Immature natural killer cell (primary cell): Measurements from ENCODE around the gene RFX3. TPM values are rescaled to one million over a fixed set of nuclear protein-coding genes. Genes with fewer than 3 reads are reported as not detected.
"Not testable (repeated sequence)": the region's sequence is repeated elsewhere in the genome, so short reads cannot be mapped to it uniquely, and the experiment has no call there.

Experiments
- DNase-seq, 3 donors: peaks; one replicate each; pipeline ENCODE4 v3.0.0; 2022; ENCODE audit warnings: mixed read lengths in 1 of 3
- H3K27ac Mint-ChIP-seq, 6 donors: one replicate each; pipeline ENCODE4 v1.8.0; 2020; ENCODE audit warnings: mixed read lengths in 6 of 6, mild to moderate bottlenecking in 5 of 6, inconsistent platforms in 4 of 6, moderate library complexity in 3 of 6
- H3K27me3 Mint-ChIP-seq, 3 donors: one replicate each; pipeline ENCODE4 v1.8.0; 2020 to 2021; ENCODE audit warnings: low read depth in 3 of 3, mild to moderate bottlenecking in 3 of 3, mixed read lengths in 3 of 3, moderate library complexity in 3 of 3, inconsistent platforms in 1 of 3
- H3K36me3 Mint-ChIP-seq, 3 donors: one replicate each; pipeline ENCODE4 v1.8.0; 2020; ENCODE audit warnings: mixed read lengths in 3 of 3, inconsistent platforms in 2 of 3, mild to moderate bottlenecking in 2 of 3
- H3K4me1 Mint-ChIP-seq, 2 donors: one replicate each; pipeline ENCODE4 v1.8.0; 2020; ENCODE audit warnings: inconsistent platforms in 2 of 2, mild to moderate bottlenecking in 2 of 2, mixed read lengths in 2 of 2, moderate library complexity in 1 of 2
- H3K4me3 Mint-ChIP-seq, 5 donors: one replicate each; pipeline ENCODE4 v1.8.0; 2020; ENCODE audit warnings: mild to moderate bottlenecking in 5 of 5, mixed read lengths in 5 of 5, inconsistent platforms in 3 of 5, moderate library complexity in 3 of 5
- H3K9me3 Mint-ChIP-seq, 6 donors: one replicate each; pipeline ENCODE4 v1.8.0; 2020; ENCODE audit warnings: mild to moderate bottlenecking in 6 of 6, mixed read lengths in 6 of 6, inconsistent platforms in 4 of 6, moderate library complexity in 3 of 6
- polyA plus RNA-seq, 3 donors: library from polyadenylated mRNA; unstranded; fragments of 300-500 nt; fragmentation: Illumina TruSeq; gene quantifications; one replicate each; pipeline ENCODE4 v1.2.3, GENCODE V29; 2021

The RFX3 gene
- polyA plus RNA-seq, 3 donors from 2014 or later: 4.5 to 6.5 (median 4.5) TPM

DNA sequence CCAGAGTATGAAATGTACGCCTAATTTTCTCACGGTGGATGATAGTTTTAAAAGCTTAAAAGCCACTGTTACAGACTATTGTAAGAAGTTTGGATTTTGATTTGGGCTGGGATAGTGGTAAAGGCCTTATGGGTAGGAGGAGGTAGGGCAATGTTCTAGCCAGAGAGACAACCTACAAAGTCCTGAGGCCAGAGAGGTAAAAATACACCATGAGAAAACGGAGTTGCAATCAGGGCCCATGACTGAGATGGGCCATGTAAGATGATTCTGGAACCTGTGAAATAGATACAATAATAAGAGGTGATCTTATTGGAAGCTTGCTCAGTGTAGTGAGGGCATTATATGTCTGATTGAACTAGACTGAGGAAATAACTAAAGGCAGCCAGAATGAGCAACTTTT lies 188.8 kb downstream of the RFX3 start:
- peak overlapping the region in 1 of 6 donors; percentile 8 for H3K27ac Mint-ChIP-seq
- H3K36me3 Mint-ChIP-seq: peaks cover 0 to 2% (median 0%) of the 10 kb centered on the region in 3 donors
- no peaks in the 10 kb centered on the region for H3K27me3 Mint-ChIP-seq
- DNase-seq: no peak
- peaks cover 0 to 2% (median 0%) of the 10 kb centered on the region in 6 donors for H3K9me3 Mint-ChIP-seq
- H3K4me3 Mint-ChIP-seq: no peak overlapping the region
- peaks cover 0 to 6% of the 10 kb centered on the region in 2 donors for H3K4me1 Mint-ChIP-seq

DNA sequence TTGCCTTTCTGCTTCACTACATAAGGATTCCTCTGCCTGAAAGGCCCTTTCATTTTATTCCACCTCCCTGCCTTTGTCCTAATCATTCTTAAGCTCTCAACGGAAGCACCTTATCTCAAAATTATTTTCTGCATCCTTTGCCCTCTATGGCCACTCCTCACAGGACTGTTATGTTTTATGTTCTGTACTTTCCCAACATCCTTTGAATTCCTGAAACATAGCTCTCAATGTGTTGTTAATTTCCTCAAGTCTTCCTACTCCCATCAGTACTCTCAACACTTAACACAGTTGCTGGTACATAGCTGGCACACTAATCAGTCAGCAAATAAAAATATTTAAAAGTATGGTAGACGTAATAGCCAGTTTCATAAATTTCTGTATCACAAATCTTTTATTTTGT lies 193.0 kb downstream of the RFX3 start:
- Mint-ChIP-seq H3K4me3 (no peak overlapping the region), H3K9me3 (no peaks in the 10 kb centered on the region), H3K27ac (no peak overlapping the region), H3K27me3 (no peaks in the 10 kb centered on the region), H3K4me1 (no peaks in the 10 kb centered on the region), H3K36me3 (peaks cover 0 to 10% (median 0%) of the 10 kb centered on the region in 3 donors)
- DNase-seq: no peak

DNA sequence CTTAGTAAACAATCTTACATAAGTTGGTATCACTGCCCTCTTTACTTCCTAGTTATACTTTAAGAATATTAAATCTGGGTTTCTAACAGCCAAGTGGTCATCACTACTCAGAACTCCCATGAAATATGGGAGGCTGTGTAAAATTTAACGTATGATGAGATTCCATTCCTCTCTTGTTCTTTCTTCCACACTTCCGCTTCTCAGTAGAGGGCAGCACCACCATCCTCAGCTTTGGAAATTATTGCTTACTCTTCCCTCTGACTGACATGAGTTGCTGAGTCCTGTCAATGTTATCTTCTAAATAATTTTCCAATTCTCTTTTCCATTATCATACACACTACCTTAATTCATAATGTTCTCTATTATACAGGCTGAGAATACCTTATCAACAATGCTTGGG lies 194.0 kb downstream of the RFX3 start:
- H3K4me3 Mint-ChIP-seq: no peak overlapping the region
- peaks cover 0 to 11% (median 0%) of the 10 kb centered on the region in 3 donors for H3K36me3 Mint-ChIP-seq
- H3K9me3 Mint-ChIP-seq: no peaks in the 10 kb centered on the region
- no peaks in the 10 kb centered on the region for H3K27me3 Mint-ChIP-seq
- no peak for DNase-seq
- H3K4me1 Mint-ChIP-seq: no peaks in the 10 kb centered on the region
- H3K27ac Mint-ChIP-seq: no peak overlapping the region

DNA sequence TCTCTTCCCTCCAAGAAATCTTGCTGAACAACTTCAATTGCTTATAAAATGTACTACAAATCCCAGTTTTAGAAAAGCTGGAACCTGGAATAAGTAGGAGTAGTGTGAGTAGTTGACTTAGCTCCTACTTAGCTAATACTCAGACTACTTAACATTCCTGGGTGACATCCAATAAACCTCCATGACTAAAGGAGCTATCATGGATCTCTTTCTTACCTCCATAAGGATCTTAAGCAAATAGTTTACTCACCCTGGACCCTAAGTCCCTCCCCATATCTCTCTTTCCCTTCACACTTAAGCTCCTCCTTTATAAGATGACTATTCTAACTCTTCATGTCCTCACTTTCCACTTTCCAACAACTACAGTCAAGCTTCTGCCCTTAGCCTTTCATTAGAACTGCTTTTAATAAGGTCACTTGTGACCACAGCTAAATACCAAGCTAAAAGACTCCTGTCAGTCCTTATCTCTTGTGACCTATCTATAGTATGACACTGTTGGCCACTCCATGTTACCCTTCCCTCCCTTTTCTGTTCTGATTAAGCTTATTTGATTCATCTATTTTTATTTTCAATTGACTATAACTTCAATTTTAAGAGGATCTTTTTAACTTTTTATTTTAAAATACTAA lies 194.9 kb downstream of the RFX3 start:
- Mint-ChIP-seq H3K27me3 (no peaks in the 10 kb centered on the region), H3K27ac (no peak overlapping the region), H3K36me3 (peaks cover 0 to 11% (median 0%) of the 10 kb centered on the region in 3 donors), H3K4me3 (no peak overlapping the region), H3K9me3 (no peaks in the 10 kb centered on the region), H3K4me1 (no peaks in the 10 kb centered on the region)
- DNase-seq: no peak

- Mint-ChIP-seq H3K27me3 (no peaks in the 10 kb centered on the region), H3K4me3 (no peak overlapping the region), H3K9me3 (no peaks in the 10 kb centered on the region), H3K36me3 (peaks cover 0 to 11% (median 1%) of the 10 kb centered on the region in 3 donors), H3K27ac (no peak overlapping the region), H3K4me1 (no peaks in the 10 kb centered on the region)
- DNase-seq: no peak
Observed at GRCh38 chr9:3329361-3329760, 196.4 kb downstream of the RFX3 start.

DNA sequence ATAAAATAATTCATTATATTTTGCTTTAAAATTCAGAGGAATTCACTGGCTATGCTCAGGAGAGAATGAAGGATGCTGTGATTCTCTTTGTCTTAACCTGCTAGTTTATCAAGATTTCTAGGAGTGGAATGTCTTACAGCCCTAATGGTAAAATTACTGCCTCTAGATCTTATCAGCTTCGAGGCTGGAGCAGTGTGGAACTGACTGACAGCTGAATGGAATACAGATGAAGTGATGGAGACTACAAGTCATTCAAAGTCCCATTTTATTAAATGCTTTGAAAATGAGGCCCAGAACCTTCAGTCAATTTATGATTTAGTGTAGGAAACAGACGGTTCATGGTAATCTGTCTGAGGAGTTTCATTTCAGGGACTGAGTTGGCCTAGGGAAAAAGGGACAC lies 202.1 kb downstream of the RFX3 start:
- Mint-ChIP-seq H3K27ac (no peak overlapping the region), H3K36me3 (peaks cover 0 to 9% (median 4%) of the 10 kb centered on the region in 3 donors), H3K27me3 (no peaks in the 10 kb centered on the region), H3K9me3 (no peaks in the 10 kb centered on the region), H3K4me1 (no peaks in the 10 kb centered on the region), H3K4me3 (no peak overlapping the region)
- DNase-seq: no peak

- no peak overlapping the region for H3K27ac Mint-ChIP-seq
- H3K4me1 Mint-ChIP-seq: no peaks in the 10 kb centered on the region
- DNase-seq: no peak
- no peaks in the 10 kb centered on the region for H3K27me3 Mint-ChIP-seq
- no peaks in the 10 kb centered on the region for H3K9me3 Mint-ChIP-seq
- peaks cover 4 to 11% (median 10%) of the 10 kb centered on the region in 3 donors for H3K36me3 Mint-ChIP-seq
- H3K4me3 Mint-ChIP-seq: no peak overlapping the region
Observed at GRCh38 chr9:3321186-3321585, 204.6 kb downstream of the RFX3 start.

DNA sequence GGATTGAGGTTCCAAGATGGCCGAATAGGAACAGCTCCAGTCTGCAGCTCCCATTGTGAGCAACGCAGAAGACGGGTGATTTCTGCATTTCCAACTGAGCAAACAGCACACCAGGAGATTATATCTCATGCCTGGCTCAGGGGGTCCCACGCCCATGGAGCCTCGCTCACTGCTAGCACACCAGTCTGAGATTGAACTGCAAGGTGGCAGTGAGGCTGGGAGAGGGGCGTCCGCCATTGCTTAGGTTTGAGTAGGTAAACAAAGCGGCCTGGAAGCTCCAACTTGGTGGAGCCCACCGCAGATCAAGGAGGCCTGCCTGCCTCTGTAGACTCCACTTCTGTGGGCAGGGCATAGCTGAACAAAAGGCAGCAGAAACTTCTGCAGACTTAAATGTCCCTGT lies 213.2 kb downstream of the RFX3 start:
- not testable (repeated sequence) for H3K27ac Mint-ChIP-seq, H3K27me3 Mint-ChIP-seq, DNase-seq, H3K9me3 Mint-ChIP-seq, H3K4me3 Mint-ChIP-seq
- Mint-ChIP-seq H3K36me3 (peaks cover 6 to 17% (median 15%) of the 10 kb centered on the region in 3 donors), H3K4me1 (peaks cover 7 to 13% of the 10 kb centered on the region in 2 donors)

GRCh38 chr9:3308609-3309008 lies 217.2 kb downstream of the RFX3 start:
- no peaks in the 10 kb centered on the region for H3K9me3 Mint-ChIP-seq
- H3K36me3 Mint-ChIP-seq: peaks cover 6 to 26% (median 18%) of the 10 kb centered on the region in 3 donors

DNA sequence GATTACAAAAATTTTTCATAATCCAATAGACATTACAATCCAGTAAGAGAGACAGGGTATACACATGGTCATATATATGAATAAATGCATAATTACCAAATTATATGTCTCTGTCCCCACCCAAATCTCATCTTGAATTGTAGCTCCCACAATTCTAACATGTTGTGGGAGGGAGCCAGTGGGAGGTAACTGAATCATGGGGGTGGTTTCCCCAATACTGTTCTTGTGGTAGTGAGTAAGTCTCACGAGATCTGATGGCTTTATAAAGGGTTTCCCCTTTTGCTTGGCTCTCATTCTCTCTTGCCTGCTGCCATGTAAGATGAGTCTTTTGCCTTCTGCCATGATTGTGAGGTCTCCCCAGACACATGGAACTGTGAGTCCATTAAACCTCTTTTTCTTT lies 221.4 kb downstream of the RFX3 start:
- H3K4me3 Mint-ChIP-seq, H3K27ac Mint-ChIP-seq, DNase-seq, H3K27me3 Mint-ChIP-seq, H3K4me1 Mint-ChIP-seq, H3K9me3 Mint-ChIP-seq: not testable (repeated sequence)
- H3K36me3 Mint-ChIP-seq: peaks cover 0 to 23% (median 9%) of the 10 kb centered on the region in 3 donors

More at GRCh38 chr9:3308609-3309008, 217.2 kb downstream of the RFX3 start:
- H3K4me1 Mint-ChIP-seq: peaks cover 5 to 8% of the 10 kb centered on the region in 2 donors
- no peak for DNase-seq
- H3K27ac Mint-ChIP-seq: no peak overlapping the region
- no peak overlapping the region for H3K4me3 Mint-ChIP-seq
- no peaks in the 10 kb centered on the region for H3K27me3 Mint-ChIP-seq

- Mint-ChIP-seq H3K36me3 (peaks cover 0 to 5% (median 0%) of the 10 kb centered on the region in 3 donors), H3K9me3 (no peaks in the 10 kb centered on the region), H3K27me3 (no peaks in the 10 kb centered on the region), H3K4me1 (no peaks in the 10 kb centered on the region), H3K27ac (no peak overlapping the region), H3K4me3 (no peak overlapping the region)
- DNase-seq: no peak
Observed at GRCh38 chr9:3299872-3300271, 225.9 kb downstream of the RFX3 start.

DNA sequence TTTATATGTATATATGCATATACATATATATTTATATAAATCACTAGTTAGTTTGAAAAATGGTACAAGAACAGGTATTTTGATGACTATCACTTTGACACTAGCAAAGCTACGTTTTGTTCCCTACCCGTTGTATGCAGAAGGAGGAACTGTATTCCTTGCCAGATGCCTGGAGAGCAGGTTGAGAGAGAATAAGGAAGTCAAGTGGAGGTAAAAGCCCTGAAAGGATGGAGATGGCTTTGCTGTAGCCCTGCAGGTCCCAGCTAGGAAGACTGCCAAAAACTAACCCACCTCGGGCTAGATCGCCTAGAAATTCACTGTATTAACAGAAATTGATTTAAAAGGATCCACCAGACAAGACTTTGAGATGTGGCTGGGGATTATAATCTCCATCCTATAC lies 229.3 kb downstream of the RFX3 start:
- Mint-ChIP-seq H3K36me3 (peaks cover 8 to 12% (median 12%) of the 10 kb centered on the region in 3 donors), H3K4me3 (no peak overlapping the region), H3K27ac (no peak overlapping the region), H3K9me3 (no peaks in the 10 kb centered on the region), H3K4me1 (no peaks in the 10 kb centered on the region), H3K27me3 (no peaks in the 10 kb centered on the region)
- no peak for DNase-seq

GRCh38 chr9:3292311-3292710 lies 233.5 kb downstream of the RFX3 start:
- no peak overlapping the region for H3K27ac Mint-ChIP-seq

DNA sequence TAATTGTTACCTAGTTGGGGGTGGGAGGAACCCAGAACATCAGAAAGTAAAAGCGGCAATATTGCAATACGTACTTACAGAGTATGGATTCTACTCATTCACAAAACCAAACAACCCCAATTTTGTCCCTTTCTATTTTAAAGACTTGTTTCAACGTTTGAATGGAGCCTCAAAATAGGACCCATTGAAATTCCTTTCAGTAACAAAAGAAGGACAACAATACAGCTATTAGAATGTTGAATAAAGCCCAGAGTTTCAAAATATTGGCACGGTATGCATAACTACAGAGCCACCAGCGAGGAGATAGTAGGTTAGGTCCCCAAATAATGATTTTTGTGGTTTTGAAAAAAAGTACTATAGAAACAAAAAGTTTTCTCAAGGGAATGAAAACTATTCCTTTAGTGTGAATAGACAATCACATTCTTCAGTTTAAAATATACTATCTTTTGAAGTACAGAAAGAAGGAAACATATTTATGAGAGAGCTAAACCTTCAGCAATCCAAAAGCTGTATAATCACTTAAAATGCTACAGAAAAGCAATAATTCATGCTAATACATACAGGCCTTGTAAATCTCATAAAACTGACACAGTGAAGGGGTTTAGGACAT lies 235.5 kb downstream of the RFX3 start:
- Mint-ChIP-seq H3K27me3 (no peaks in the 10 kb centered on the region), H3K27ac (no peak overlapping the region), H3K4me3 (no peak overlapping the region), H3K4me1 (no peaks in the 10 kb centered on the region), H3K36me3 (peaks cover 34 to 47% (median 41%) of the 10 kb centered on the region in 3 donors), H3K9me3 (no peaks in the 10 kb centered on the region)
- DNase-seq: no peak

More at GRCh38 chr9:3292311-3292710, 233.5 kb downstream of the RFX3 start:
- peaks cover 26 to 40% (median 33%) of the 10 kb centered on the region in 3 donors for H3K36me3 Mint-ChIP-seq
- no peaks in the 10 kb centered on the region for H3K27me3 Mint-ChIP-seq
- no peak overlapping the region for H3K4me3 Mint-ChIP-seq
- DNase-seq: no peak
- H3K9me3 Mint-ChIP-seq: no peaks in the 10 kb centered on the region
- no peaks in the 10 kb centered on the region for H3K4me1 Mint-ChIP-seq

DNA sequence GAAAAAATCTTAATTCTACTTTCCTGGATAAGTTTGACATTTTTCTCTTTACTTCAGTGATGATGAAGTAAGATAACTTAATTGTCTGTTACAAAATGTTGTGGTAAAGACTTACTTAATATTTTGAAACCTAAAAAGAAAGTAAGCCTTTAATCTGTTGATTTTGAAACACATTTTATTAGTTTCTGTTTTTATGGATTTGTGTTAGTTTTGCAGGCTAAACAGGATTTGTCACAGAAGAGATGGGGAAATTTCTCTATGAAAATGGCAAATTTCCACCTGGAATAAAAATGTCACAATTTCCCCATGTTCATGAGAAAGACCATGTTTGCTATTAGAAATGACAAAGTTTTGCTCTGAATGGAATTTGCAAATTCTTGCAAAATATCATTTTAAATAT lies 237.1 kb downstream of the RFX3 start:
- no peak for DNase-seq
- Mint-ChIP-seq H3K27ac (no peak overlapping the region), H3K4me3 (no peak overlapping the region), H3K9me3 (no peaks in the 10 kb centered on the region), H3K27me3 (no peaks in the 10 kb centered on the region), H3K36me3 (peaks cover 34 to 50% (median 41%) of the 10 kb centered on the region in 3 donors), H3K4me1 (no peaks in the 10 kb centered on the region)
